Panc1 (cell line): Measurements from ENCODE around the gene MADCAM1.

ENCODE experiments used
- POLR2AphosphoS5 ChIP-seq: IDR thresholded peaks from 2 replicates; pipeline ENCODE4 v1.6.1; 2012; ENCODE audit warnings: mild to moderate bottlenecking, low read depth, low read length, moderate library complexity
- TF ChIP-seq, protein P1 (sequence below): fragments of 450-650 bp; IDR thresholded peaks from 2 replicates; pipeline ENCODE4 v1.5.1; 2017; ENCODE audit warnings: mild to moderate bottlenecking
- TF ChIP-seq, protein P2 (sequence below), 2 experiments: IDR thresholded peaks; 2 replicates each; pipeline ENCODE4 v1.6.1; 2011 to 2012; ENCODE audit warnings: low read depth in 2 of 2, control low read depth in 1 of 2, low read length in 1 of 2, mild to moderate bottlenecking in 1 of 2, moderate library complexity in 1 of 2; ENCODE audit not compliant: insufficient read depth in 1 of 2

DNA sequence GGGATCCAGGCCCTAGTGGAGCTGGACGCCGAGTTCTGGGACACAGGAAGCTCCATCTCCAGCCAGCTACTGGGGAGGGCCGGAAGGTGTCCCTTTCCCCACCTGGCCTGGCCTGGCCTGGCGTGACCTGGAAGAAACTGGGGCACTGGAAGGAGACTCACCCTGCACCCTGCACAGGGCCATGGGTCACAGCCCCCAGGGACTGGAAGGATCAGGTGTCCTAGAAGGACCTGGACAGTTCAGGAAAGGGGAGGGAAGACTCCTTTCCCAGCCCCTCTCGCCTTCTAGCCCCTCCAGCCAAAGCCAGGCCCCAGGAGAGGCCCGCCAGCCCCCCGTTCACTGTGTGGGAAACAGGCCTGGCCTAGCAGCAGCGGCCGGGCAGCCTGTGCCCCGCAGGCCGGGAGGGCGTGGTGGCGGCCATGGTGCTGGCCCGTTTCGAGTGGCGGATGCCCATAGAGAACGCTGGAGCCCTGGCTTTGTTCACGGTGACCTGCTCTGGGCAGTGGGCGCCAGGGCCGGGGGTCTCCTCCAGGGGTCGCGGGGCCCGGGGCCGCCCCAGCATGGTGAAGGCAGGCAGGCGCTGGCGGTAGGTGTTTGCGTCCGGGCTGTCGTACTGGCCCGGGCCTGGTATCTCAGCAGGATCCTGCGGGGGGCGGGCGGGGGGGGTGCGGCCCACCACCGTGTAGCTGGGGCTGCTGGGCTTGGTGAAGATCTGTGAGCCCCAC lies 32.6 kb upstream of the MADCAM1 start:
- TF ChIP-seq, protein P1, sequence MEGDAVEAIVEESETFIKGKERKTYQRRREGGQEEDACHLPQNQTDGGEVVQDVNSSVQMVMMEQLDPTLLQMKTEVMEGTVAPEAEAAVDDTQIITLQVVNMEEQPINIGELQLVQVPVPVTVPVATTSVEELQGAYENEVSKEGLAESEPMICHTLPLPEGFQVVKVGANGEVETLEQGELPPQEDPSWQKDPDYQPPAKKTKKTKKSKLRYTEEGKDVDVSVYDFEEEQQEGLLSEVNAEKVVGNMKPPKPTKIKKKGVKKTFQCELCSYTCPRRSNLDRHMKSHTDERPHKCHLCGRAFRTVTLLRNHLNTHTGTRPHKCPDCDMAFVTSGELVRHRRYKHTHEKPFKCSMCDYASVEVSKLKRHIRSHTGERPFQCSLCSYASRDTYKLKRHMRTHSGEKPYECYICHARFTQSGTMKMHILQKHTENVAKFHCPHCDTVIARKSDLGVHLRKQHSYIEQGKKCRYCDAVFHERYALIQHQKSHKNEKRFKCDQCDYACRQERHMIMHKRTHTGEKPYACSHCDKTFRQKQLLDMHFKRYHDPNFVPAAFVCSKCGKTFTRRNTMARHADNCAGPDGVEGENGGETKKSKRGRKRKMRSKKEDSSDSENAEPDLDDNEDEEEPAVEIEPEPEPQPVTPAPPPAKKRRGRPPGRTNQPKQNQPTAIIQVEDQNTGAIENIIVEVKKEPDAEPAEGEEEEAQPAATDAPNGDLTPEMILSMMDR = no peak
- no peak for TF ChIP-seq POLR2AphosphoS5
- TF ChIP-seq, protein P2, sequence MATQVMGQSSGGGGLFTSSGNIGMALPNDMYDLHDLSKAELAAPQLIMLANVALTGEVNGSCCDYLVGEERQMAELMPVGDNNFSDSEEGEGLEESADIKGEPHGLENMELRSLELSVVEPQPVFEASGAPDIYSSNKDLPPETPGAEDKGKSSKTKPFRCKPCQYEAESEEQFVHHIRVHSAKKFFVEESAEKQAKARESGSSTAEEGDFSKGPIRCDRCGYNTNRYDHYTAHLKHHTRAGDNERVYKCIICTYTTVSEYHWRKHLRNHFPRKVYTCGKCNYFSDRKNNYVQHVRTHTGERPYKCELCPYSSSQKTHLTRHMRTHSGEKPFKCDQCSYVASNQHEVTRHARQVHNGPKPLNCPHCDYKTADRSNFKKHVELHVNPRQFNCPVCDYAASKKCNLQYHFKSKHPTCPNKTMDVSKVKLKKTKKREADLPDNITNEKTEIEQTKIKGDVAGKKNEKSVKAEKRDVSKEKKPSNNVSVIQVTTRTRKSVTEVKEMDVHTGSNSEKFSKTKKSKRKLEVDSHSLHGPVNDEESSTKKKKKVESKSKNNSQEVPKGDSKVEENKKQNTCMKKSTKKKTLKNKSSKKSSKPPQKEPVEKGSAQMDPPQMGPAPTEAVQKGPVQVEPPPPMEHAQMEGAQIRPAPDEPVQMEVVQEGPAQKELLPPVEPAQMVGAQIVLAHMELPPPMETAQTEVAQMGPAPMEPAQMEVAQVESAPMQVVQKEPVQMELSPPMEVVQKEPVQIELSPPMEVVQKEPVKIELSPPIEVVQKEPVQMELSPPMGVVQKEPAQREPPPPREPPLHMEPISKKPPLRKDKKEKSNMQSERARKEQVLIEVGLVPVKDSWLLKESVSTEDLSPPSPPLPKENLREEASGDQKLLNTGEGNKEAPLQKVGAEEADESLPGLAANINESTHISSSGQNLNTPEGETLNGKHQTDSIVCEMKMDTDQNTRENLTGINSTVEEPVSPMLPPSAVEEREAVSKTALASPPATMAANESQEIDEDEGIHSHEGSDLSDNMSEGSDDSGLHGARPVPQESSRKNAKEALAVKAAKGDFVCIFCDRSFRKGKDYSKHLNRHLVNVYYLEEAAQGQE (IDR thresholded peaks at IDR 0.05; ENCODE audit: insufficient read depth in 1 of 2, low read depth in 2 of 2, low read length in 1 of 2) = no peak
